Measurements from ENCODE around the gene PLCL1.
A peak's percentile ranks its signal among the peaks of the same experiment; 100 is the strongest.

PLCL1 gene

DNA sequence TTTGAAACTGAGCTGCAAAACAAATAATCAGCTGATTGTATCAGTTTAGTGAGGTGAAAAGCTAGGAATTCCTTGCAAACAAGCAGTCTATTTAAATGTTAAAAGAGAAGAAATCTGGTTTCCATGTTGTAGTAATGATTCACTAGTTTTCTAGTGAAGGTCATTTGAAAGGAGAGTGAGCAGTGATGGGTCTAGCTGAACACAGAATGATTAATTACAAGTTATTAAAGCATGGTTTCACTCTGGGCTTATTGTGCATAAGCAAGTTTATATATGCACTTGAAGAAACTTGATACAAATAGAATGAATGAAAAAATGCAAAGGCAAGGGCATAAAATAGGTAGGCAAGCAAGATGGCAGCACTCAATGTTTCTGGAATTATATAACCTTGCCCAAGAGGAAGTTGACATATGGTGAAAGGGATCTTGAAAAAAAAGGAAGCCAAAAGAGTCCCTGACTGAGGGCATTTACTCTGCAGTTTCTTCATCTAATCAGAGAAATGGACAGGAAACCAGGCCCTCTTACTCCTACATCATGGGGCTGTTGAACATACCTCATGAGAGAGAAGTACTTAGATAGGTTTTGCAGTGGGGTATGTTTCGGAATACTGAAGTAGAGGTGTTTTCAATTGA lies 53.2 kb downstream of the PLCL1 start:
- no peak for DNase-seq

- DNase-seq, result no peak
Measured at GRCh38 chr2:197858607-197859140, 54.3 kb downstream of the PLCL1 start.

- no peak for DNase-seq
Measured at GRCh38 chr2:197862246-197862955, 58.0 kb downstream of the PLCL1 start.

- no peak for DNase-seq
Measured at GRCh38 chr2:197863744-197864143, 59.4 kb downstream of the PLCL1 start.

GRCh38 chr2:197866455-197866854 lies 62.1 kb downstream of the PLCL1 start:
- no peak for DNase-seq

- DNase-seq, result no peak
Measured at GRCh38 chr2:197867033-197867432, 62.6 kb downstream of the PLCL1 start.

DNA sequence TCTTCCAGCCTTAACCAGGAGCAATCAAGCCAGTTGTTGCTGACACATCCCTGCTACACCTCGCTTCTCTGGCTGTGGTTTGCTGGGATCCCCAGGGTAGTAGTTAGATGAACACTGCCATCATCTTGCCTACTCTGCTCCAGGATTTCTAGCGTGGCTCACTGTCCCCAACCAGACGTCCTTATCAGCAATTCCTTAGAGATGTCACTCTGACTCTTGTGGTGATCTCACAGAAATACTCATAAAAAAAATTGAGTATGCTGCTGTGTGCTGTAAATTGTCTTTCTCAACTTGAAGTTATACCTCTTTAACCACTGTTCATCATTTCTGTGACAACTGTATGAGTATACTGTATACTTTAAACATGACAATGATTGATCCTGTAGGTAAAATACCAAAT lies 63.2 kb downstream of the PLCL1 start:
- DNase-seq, result no peak

- DNase-seq, result no peak
Measured at GRCh38 chr2:197868206-197868605, 63.8 kb downstream of the PLCL1 start.

DNA sequence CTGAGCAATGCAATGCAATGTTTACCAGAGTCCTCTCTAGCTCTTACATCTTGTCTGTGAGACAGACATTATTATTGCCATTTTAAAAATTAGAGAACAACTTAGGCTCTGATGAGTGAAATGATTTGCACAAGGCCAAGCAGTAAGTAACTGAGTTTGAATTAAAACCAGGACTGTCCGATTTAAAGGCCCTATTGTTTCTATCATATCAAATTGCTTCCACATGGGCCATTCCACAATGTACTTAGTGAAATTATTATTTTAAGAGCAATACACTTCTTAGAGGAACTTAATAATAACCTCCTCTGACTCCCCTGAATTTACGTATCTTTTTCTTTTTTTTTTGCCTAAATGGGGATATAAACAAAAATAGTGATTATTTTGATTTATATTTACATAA lies 64.6 kb downstream of the PLCL1 start:
- DNase-seq, result no peak

- DNase-seq, result no peak
Measured at GRCh38 chr2:197869501-197870111, 65.2 kb downstream of the PLCL1 start.

GRCh38 chr2:197870137-197870536 lies 65.7 kb downstream of the PLCL1 start:
- no peak for DNase-seq

GRCh38 chr2:197871780-197872456 lies 67.5 kb downstream of the PLCL1 start:
- no peak for DNase-seq

- DNase-seq, result peak; percentile 88
Measured at GRCh38 chr2:197873293-197873701, 68.9 kb downstream of the PLCL1 start.

DNA sequence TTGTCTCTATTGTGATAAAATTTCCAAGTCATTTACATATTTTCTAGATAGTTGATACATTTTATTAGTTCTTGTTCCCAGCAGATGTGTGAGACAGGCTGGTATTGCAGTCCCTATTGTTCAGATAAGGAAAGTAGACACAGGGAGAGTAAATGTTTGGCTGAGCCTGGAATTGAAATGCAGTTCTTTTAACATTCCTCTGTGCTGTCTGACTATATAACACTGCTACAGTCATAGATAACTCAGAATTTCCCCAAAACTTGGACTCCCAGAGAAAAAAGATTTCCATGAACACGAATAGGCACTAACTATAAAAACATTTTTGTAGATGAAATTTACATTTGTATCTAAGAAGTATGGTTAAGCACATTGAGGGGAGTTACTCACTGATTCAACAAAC lies 71.4 kb downstream of the PLCL1 start:
- DNase-seq, result peak; percentile 22

GRCh38 chr2:197876524-197876923 lies 72.1 kb downstream of the PLCL1 start:
- no peak for DNase-seq

DNA sequence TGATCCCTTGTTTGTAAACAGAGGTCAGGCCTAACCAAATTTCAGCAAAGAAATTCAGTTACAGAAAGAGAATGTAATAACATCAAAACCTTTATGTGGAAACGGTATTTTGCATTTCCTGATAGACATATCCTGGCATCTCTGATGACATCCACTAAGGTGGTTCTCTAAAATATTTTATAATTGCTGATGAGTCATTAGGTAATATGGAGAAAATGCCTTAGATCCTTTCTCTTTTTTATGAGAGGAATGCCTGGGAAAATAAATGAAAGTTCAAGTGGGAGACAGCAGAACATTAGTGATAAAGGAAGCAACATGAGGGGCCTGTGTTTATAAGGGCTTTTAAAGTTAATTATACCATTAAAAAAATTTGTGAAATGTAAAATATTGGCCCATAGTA lies 72.6 kb downstream of the PLCL1 start:
- DNase-seq, result no peak

GRCh38 chr2:197878792-197879191 lies 74.4 kb downstream of the PLCL1 start:
- peak; percentile 49 for DNase-seq

GRCh38 chr2:197879812-197880408 lies 75.5 kb downstream of the PLCL1 start:
- DNase-seq, result no peak

GRCh38 chr2:197883354-197884032 lies 79.1 kb downstream of the PLCL1 start:
- peak; percentile 82 for DNase-seq

DNA sequence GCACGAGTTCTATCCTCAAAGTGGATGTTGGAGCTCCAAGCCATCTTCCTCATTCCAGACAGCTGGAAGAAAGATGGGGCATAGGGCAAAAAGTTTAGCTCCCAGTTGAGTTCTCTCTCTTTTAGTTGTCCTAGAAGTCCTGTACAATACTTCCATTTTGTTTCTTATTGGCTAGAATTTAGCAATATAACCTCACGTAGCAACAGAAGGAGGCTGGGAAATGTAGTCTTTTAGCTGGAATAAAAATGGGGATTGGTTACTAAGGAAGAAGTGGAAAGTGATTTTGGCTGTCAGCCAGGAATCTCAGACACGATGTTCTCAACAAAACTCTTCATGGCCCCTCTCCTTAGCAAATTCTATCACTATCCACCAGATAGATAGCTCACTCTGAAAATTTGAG lies 79.9 kb downstream of the PLCL1 start:
- no peak for DNase-seq

- no peak for DNase-seq
Measured at GRCh38 chr2:197885126-197885525, 80.7 kb downstream of the PLCL1 start.

- DNase-seq, result peak; percentile 48
Measured at GRCh38 chr2:197885587-197885986, 81.2 kb downstream of the PLCL1 start.

All from fibroblast of skin of back (primary cell).